Neuronal stem cell (in vitro differentiated cells): ENCODE results near the gene IRGQ.

Experiments
- DNase-seq: peaks from one replicate; pipeline ENCODE4 v3.0.0-alpha.2; 2013; ENCODE audit warnings: low spot score
- H2AFZ ChIP-seq: one replicate; pipeline ENCODE4 v1.6.1; 2013; ENCODE audit warnings: mild to moderate bottlenecking, low read length, inconsistent platforms
- H2AK5ac ChIP-seq: 2 replicates; pipeline ENCODE4 v1.6.1; 2013; ENCODE audit warnings: low read depth, mild to moderate bottlenecking, inconsistent platforms, low read length, moderate library complexity, mixed read lengths
- H2BK120ac ChIP-seq: 2 replicates; pipeline ENCODE4 v1.6.1; 2013; ENCODE audit warnings: low read depth, mild to moderate bottlenecking, inconsistent platforms, low read length, moderate library complexity, mixed read lengths
- H2BK12ac ChIP-seq: one replicate; pipeline ENCODE4 v1.6.1; 2013; ENCODE audit warnings: low read length, inconsistent platforms
- H2BK15ac ChIP-seq: 2 replicates; pipeline ENCODE4 v1.6.1; 2013; ENCODE audit warnings: mild to moderate bottlenecking, low read length, inconsistent platforms, mixed read lengths
- H2BK5ac ChIP-seq: one replicate; pipeline ENCODE4 v1.6.1; 2013; ENCODE audit warnings: inconsistent platforms, mild to moderate bottlenecking, low read length, moderate library complexity
- H3K14ac ChIP-seq: one replicate; pipeline ENCODE4 v1.6.1; 2013; ENCODE audit warnings: low read length, inconsistent platforms
- H3K18ac ChIP-seq: 2 replicates; pipeline ENCODE4 v1.6.1; 2013; ENCODE audit warnings: low read length, inconsistent platforms
- H3K23ac ChIP-seq: 2 replicates; pipeline ENCODE4 v1.6.1; 2013; ENCODE audit warnings: low read depth, mild to moderate bottlenecking, mixed read lengths, low read length, inconsistent platforms; ENCODE audit not compliant: poor library complexity
- H3K27ac ChIP-seq: replicated peaks from 3 replicates; pipeline ENCODE4 v1.5.1; 2013; ENCODE audit warnings: low read length, inconsistent platforms
- H3K27me3 ChIP-seq, 3 experiments: 2 replicates each; pipeline ENCODE4 v1.6.1; 2013; ENCODE audit warnings: low read length in 3 of 3, mild to moderate bottlenecking in 2 of 3, inconsistent platforms in 1 of 3, low read depth in 1 of 3, mixed read lengths in 1 of 3, moderate library complexity in 1 of 3; ENCODE audit not compliant: control insufficient read depth in 3 of 3, insufficient read depth in 3 of 3
- H3K36me3 ChIP-seq, 2 donors: replicated peaks in 1 of 2; 2 replicates each; pipeline ENCODE4 v1.6.1; 2013; ENCODE audit warnings: low read length in 2 of 2; ENCODE audit not compliant: control insufficient read depth in 2 of 2, insufficient read depth in 2 of 2
- H3K4ac ChIP-seq: 2 replicates; pipeline ENCODE4 v1.6.1; 2013; ENCODE audit warnings: inconsistent platforms, mild to moderate bottlenecking, low read length, moderate library complexity
- H3K4me1 ChIP-seq, 2 donors: 1 replicate in 1 of 2; 2 replicates in 1 of 2; pipeline ENCODE4 v1.6.1; 2013; ENCODE audit warnings: low read length in 2 of 2, low read depth in 1 of 2; ENCODE audit not compliant: control insufficient read depth in 2 of 2, insufficient read depth in 1 of 2
- H3K4me2 ChIP-seq: one replicate; pipeline ENCODE4 v1.6.1; 2013; ENCODE audit warnings: mild to moderate bottlenecking, low read length, inconsistent platforms; ENCODE audit not compliant: insufficient read depth, poor library complexity, severe bottlenecking
- H3K4me3 ChIP-seq, 2 donors: 2 replicates each; pipeline ENCODE4 v1.5.1; 2013; ENCODE audit warnings: low read length in 2 of 2, mild to moderate bottlenecking in 2 of 2, inconsistent platforms in 1 of 2, moderate library complexity in 1 of 2
- H3K79me1 ChIP-seq: one replicate; pipeline ENCODE4 v1.6.1; 2013; ENCODE audit warnings: low read depth, mild to moderate bottlenecking, inconsistent platforms, low read length, moderate library complexity
- H3K9ac ChIP-seq: one replicate; pipeline ENCODE4 v1.6.1; 2013; ENCODE audit warnings: mild to moderate bottlenecking, low read depth, low read length, inconsistent platforms; ENCODE audit not compliant: poor library complexity
- H3K9me3 ChIP-seq, 2 donors: replicated peaks in 1 of 2; 2 replicates each; pipeline versions ENCODE3 to v1.6.1; 2013; ENCODE audit warnings: low read length in 2 of 2, mild to moderate bottlenecking in 2 of 2, inconsistent platforms in 1 of 2, low read depth in 1 of 2, mixed read lengths in 1 of 2, moderate library complexity in 1 of 2; ENCODE audit not compliant: control insufficient read depth in 2 of 2, insufficient read depth in 1 of 2
- H4K8ac ChIP-seq: one replicate; pipeline ENCODE4 v1.6.1; 2013; ENCODE audit warnings: low read depth, mild to moderate bottlenecking, inconsistent platforms, low read length, moderate library complexity
- H4K91ac ChIP-seq: one replicate; pipeline ENCODE4 v1.6.1; 2013; ENCODE audit warnings: low read length, low read depth, mild to moderate bottlenecking, inconsistent platforms; ENCODE audit not compliant: poor library complexity
- WGBS, 2 donors: extraction: QIAGEN DNeasy Blood & Tissue Kit; methylation state at CpG; one replicate each; pipeline ENCODE4 v1.1.7; 2013; ENCODE audit warnings: missing lambda C conversion rate in 2 of 2, mixed read lengths in 1 of 2; ENCODE audit not compliant: insufficient read length in 2 of 2, insufficient replicate concordance in 1 of 2; ENCODE audit errors: extremely low coverage in 2 of 2; 5-methylcytosine and 5-hydroxymethylcytosine counted together

The IRGQ gene

DNA sequence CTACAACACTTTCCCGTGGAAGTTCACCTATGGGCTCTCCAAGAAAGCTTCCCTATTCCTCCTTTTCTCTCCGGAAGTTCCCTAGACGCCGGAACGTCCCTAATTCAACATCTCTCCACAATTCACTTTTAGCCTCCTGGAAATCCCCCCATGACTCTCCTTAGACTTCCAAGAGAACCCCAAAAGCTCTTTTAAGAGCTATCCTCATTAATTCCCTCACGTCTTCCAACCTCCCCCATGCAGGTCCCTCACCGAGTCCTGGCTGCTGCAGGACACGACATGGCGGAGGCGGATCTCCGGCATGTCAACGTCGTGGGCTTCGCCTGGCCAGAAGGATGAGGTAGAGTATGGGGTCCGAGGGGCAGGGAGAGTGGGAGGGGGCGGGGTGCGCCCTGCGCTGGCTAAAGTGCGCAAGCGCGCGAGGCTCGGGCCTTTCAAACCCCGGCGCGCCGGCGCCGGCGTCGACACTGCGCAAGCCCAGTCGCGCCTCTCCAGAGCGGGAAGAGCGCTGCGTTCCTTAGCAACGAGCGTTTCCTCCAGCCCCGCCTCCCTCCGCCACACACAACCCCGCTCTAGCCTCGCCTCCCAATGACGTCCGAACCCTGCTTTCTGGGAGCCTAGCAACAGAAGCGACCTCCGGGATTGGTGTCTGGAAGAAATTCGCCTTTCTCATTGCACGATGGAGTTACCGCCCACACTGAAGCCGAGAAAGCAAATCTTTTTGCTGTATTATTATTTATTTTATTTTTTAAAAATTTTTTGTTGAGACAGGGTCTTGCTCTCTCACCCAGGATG is 20.6 kb downstream of the IRGQ start, which contains the start of the genes PINLYP and XRCC1:
Gene PINLYP, plus strand, starts transcription at position 646 of the 795 bp plus-strand sequence. CDS start 1,391 bp downstream, outside the sequence.
Gene XRCC1, minus strand, starts transcription at position 372 of the 795 bp plus-strand sequence. Its CDS starts 69 bp downstream, at position 303.
- Histone ChIP-seq H3K23ac (peak within 1 kb of the TSS; percentile 50), H2AFZ (peak within 1 kb of the TSS; percentile 87), H3K18ac (peak within 1 kb of the TSS; percentile 61), H2BK12ac (no peak within 1 kb of the TSS), H3K14ac (no peak within 1 kb of the TSS), H2BK5ac (peak within 1 kb of the TSS; percentile 93), H2BK120ac (peak within 1 kb of the TSS; percentile 30), H4K8ac (peak within 1 kb of the TSS; percentile 96), H3K4ac (peak within 1 kb of the TSS; percentile 90), H3K9me3 (no peaks in the 10 kb centered on the region), H3K4me2 (peak within 1 kb of the TSS; percentile 75), H3K4me1 (peaks cover 8 to 12% of the 10 kb centered on the region in 2 donors), H2AK5ac (peak within 1 kb of the TSS; percentile 85), H3K79me1 (peaks cover 4% of the 10 kb centered on the region), H3K4me3 (peak within 1 kb of the TSS; percentile 82 to 93), H3K9ac (peak within 1 kb of the TSS; percentile 96), H3K27me3 (no peaks in the 10 kb centered on the region), H2BK15ac (peak within 1 kb of the TSS; percentile 87), H4K91ac (peak within 1 kb of the TSS; percentile 57), H3K27ac (peak within 1 kb of the TSS; percentile 70), H3K36me3 (peaks cover 4 to 36% of the 10 kb centered on the region in 2 donors)
- WGBS, 2 donors = no CpG with 5 or more reads among the region's 51 CpGs
- DNase-seq = peak; percentile 97

- H3K4me2 ChIP-seq = peak overlapping the region; percentile 75
- no peak overlapping the region for H3K18ac ChIP-seq
- peak overlapping the region; percentile 82 to 93 for H3K4me3 ChIP-seq
- H3K27ac ChIP-seq = no peak overlapping the region
- H3K27me3 ChIP-seq = no peaks in the 10 kb centered on the region
- peaks cover 6 to 42% of the 10 kb centered on the region in 2 donors for H3K36me3 ChIP-seq
- DNase-seq = no peak
- peak overlapping the region; percentile 28 for H2BK15ac ChIP-seq
- no peak overlapping the region for H2BK120ac ChIP-seq
- WGBS, 2 donors = no CpG with 5 or more reads among the region's 12 CpGs
- H2AFZ ChIP-seq = peak overlapping the region; percentile 82
- no peak overlapping the region for H3K23ac ChIP-seq
- H3K9me3 ChIP-seq = no peaks in the 10 kb centered on the region
- peak overlapping the region; percentile 84 for H2BK5ac ChIP-seq
- H4K91ac ChIP-seq = no peak overlapping the region
- H3K4me1 ChIP-seq = peaks cover 8 to 10% of the 10 kb centered on the region in 2 donors
- no peak overlapping the region for H4K8ac ChIP-seq
- H2BK12ac ChIP-seq = no peak overlapping the region
- H2AK5ac ChIP-seq = peak overlapping the region; percentile 80
- no peak overlapping the region for H3K14ac ChIP-seq
- H3K4ac ChIP-seq = no peak overlapping the region
- H3K79me1 ChIP-seq = peaks cover 4% of the 10 kb centered on the region
- peak overlapping the region; percentile 73 for H3K9ac ChIP-seq
Observed at GRCh38 chr19:43574424-43575155, 21.3 kb downstream of the IRGQ start.

DNA sequence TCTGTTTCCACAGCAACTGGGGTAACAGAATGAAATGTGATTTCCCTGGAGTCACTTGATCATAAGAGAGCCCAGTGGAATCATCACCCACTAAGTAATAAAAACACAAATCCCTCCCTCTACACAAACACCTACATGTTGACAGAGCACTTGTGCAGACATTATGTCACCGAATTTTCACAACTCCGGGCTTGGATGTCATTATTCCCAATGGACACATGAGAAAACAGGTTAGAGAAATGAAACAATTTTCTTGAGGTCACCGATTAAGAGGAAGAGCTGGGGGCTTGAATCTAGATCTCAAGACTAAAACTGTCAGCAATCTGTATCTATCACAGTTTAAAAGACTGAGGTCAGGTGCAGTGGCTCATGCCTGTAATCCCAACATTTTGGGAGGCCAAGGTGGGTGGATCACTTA is 23.8 kb downstream of the IRGQ start:
- no peak overlapping the region for H3K4me2 ChIP-seq
- H2BK15ac ChIP-seq = no peak overlapping the region
- no peaks in the 10 kb centered on the region for H3K27me3 ChIP-seq
- H4K91ac ChIP-seq = no peak overlapping the region
- H4K8ac ChIP-seq = no peak overlapping the region
- H3K4me1 ChIP-seq = peaks cover 8 to 10% of the 10 kb centered on the region in 2 donors
- no peak overlapping the region for H3K18ac ChIP-seq
- no peak overlapping the region for H3K27ac ChIP-seq
- H3K14ac ChIP-seq = no peak overlapping the region
- H3K36me3 ChIP-seq = peaks cover 6 to 53% of the 10 kb centered on the region in 2 donors
- H2AK5ac ChIP-seq = no peak overlapping the region
- no peak overlapping the region for H2BK5ac ChIP-seq
- no peak overlapping the region for H3K4ac ChIP-seq
- H2AFZ ChIP-seq = no peak overlapping the region
- no peak overlapping the region for H2BK12ac ChIP-seq
- H3K4me3 ChIP-seq = no peak overlapping the region
- WGBS, 2 donors = no CpG with 5 or more reads among the region's 3 CpGs
- no peaks in the 10 kb centered on the region for H3K9me3 ChIP-seq
- H3K23ac ChIP-seq = no peak overlapping the region
- DNase-seq = no peak
- H3K79me1 ChIP-seq = peaks cover 4% of the 10 kb centered on the region
- no peak overlapping the region for H3K9ac ChIP-seq
- no peak overlapping the region for H2BK120ac ChIP-seq
